HG03060 (cell line): Measurements from ENCODE around the gene CFAP74.

Experiments used
- ATAC-seq: cut with Tn5 transposase; IDR thresholded peaks from one replicate; pipeline ENCODE4 v1.9.1; 2021; ENCODE audit warnings: low read depth, moderate number of reproducible peaks; ENCODE audit not compliant: unreplicated experiment

The CFAP74 gene

GRCh38 chr1:1920608-1921458 is 82.8 kb downstream of the CFAP74 start:
- ATAC-seq, result no peak

GRCh38 chr1:1920057-1920607 is 83.5 kb downstream of the CFAP74 start:
- ATAC-seq, result no peak

GRCh38 chr1:1919304-1920056 is 84.1 kb downstream of the CFAP74 start:
- ATAC-seq, result peak; percentile 75

- ATAC-seq, result peak; percentile 2
Measured at GRCh38 chr1:1918901-1919303, 84.7 kb downstream of the CFAP74 start, which contains the start of gene TMEM52. Gene TMEM52, minus strand, starts transcription at chr1:1919279. Its CDS starts 14 bp downstream, at chr1:1919265.

DNA sequence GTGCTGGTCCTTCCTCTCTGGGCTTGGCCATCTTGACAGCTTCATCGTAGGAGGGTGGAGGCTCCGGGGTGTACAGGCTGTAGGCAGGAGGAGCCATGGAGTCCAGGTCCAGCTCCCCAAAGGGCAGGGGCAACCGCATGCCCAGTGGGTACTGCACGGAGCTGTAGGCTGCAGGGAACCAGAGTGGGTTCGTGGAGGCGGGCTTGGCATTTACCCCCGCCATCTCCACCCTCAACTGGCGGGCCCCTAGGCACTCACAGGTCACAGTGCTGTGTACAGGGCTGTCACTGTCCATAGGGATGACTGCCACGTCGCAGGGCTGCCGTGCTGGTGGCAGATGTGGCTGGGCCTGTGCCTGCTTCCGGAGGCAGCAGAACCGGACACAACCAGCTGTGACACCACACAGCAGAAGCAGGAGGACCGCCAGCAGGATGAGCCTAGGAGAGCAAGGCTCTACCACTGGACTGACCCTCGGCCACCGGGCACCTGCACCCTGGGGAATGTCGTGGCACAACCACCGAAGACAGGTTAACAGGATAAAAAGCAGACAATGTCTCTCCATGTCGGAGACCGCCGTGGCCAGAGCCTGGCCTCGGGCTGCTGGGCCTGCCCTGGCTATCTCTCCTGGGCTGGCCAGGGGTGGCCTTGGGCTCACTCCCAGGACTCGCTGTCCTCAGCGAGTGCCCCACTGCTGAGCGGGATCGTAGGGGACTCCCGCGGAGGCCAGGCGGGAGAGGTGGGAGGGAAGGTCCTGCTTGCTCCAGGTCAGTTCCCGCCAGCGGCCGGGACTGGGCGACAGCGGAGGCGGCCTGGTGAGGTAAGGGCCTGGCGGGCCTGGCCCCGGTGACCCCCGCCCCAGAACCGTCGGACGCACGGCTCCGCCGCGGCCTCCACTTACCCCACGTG is 85.3 kb downstream of the CFAP74 start:
- ATAC-seq, result no peak

DNA sequence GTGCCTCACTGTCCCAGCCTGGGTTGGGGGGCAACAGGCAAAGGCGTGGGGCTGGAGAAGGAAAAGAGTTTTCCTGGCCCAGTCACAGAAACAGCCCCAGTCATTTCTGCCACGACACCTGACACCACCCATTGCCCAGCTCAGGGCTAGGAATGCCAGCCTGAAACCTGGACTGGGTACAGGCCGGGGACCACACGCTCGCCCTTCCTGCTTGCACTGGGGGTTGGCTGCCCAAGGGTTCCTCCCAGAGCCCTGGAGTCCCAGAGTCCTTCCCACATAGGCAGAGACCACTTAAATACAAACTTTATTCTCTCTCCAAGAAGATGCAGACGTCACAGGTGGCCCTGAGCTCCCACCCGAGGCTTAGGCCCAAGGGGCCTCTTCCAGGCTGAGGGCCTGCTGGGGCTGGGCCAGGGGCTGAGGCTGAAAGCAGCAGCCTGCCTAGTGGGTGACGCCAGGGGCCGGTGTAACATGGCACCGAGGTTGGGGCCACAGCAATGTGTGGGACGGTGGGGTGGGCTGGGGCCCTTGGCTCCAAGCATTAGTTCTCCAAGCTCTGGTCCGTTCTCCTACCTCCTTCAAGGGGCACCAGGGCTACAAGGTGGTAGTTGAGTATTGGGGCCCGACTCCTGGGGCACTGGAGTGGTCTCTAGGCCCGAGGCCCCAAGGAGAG is 86.1 kb downstream of the CFAP74 start:
- ATAC-seq, result no peak

GRCh38 chr1:1916851-1917251 is 86.7 kb downstream of the CFAP74 start:
- ATAC-seq, result no peak

DNA sequence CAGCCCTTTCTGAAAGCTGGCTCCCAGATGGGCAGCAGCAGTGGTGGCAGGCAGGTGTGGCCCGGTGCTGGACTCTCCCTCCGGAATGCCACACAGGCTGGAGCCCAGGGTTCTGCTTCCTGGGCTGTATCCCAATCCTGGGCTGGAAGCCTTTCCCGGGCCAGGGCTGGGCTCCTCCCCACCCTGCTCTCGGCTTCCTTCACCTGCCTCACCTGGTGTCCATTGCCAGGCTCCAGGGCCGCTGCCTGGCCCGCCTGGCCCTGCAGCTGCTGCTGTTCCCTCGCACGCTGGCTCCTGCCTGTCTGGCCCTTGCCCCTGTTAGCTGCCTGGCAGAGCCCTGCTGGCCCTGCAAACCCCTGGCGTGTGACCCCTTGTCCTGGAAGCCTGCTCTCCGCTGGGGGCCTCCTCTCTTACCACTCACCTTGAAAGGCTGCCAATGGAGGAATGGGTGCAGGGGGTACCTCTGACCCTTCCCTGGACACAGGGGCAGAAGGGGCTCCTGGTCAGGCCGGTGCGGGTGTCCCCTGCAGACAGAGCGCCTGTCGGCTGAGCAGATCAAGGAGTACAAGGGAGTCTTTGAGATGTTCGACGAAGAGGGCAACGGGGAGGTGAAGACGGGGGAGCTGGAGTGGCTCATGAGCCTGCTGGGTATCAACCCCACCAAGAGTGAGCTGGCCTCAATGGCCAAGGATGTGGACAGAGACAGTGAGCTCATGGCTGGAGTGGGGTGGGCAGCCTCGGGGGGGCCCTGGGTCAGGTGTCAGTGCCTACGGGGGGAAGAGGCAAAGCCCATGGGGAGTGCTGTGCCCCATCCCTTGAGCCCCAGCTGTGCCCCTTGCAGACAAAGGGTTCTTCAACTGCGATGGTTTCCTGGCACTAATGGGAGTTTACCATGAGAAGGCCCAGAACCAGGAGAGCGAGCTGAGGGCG is 87.4 kb downstream of the CFAP74 start:
- no peak for ATAC-seq

DNA sequence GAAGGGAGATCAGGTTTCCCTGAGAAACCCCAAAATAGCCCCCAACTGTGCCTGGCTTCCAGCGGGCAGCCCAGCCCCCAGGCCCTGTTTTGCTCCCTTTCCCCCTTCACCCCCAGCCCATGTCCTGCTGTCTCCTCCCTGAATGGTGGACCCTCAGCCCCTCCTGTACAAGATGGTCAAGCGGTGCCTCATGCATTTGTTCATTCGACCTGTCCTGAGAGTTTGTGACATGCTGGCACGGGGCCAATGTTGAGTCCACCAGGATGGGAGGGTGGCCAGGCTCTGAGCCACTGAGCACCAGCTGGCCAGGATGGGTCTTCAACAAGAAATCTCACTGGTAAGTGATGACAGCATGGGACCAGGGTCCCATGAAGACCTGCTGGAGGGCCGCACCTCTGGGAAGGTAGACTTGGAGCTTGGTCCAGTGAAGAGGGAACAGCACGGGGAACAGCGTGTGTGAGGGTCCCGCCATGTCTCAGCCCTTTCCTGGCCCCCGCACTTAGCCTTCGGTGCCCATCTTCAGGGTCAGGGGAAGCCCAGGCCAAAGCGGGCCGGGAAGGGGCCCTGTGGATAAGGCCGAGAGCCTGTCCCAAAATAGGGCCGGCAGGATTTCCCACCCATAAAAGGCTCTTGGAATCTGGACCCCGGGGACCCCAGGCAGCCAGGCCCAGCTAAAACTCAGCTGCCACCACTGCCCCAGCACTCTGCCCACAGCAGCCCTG is 88.5 kb downstream of the CFAP74 start, which contains the start of gene CALML6:
Gene CALML6 (plus strand): TSS at position 290 of the 722 bp plus-strand sequence. CDS start 21 bp downstream, at position 311.
- ATAC-seq, result no peak

GRCh38 chr1:1914101-1914970 is 89.2 kb downstream of the CFAP74 start:
- no peak for ATAC-seq

GRCh38 chr1:1911350-1912041 is 92.1 kb downstream of the CFAP74 start:
- ATAC-seq, result no peak

GRCh38 chr1:1910651-1911331 is 92.8 kb downstream of the CFAP74 start:
- no peak for ATAC-seq

DNA sequence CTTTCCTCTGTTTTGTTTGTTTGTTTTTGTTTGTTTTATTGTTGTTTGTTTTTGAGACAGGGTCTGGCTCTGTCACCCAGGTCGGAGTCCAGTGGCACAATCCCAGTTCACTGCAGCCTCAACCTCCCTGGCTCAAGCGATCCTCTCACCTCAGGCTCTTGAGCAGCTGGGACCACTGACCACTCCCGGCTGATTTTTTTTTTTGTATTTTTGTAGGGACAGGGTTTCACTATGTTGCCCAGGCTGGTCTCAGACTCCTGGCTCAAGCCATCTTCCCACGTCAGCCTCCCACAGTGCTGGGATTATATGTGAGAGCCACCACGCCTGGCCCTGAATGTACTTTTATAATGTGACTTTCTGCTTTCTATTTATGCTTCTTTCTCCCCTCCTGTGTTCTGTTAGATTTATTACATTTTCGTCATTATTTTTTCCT is 93.5 kb downstream of the CFAP74 start:
- ATAC-seq, result no peak

- ATAC-seq, result no peak
Measured at GRCh38 chr1:1908506-1908791, 95.1 kb downstream of the CFAP74 start.

DNA sequence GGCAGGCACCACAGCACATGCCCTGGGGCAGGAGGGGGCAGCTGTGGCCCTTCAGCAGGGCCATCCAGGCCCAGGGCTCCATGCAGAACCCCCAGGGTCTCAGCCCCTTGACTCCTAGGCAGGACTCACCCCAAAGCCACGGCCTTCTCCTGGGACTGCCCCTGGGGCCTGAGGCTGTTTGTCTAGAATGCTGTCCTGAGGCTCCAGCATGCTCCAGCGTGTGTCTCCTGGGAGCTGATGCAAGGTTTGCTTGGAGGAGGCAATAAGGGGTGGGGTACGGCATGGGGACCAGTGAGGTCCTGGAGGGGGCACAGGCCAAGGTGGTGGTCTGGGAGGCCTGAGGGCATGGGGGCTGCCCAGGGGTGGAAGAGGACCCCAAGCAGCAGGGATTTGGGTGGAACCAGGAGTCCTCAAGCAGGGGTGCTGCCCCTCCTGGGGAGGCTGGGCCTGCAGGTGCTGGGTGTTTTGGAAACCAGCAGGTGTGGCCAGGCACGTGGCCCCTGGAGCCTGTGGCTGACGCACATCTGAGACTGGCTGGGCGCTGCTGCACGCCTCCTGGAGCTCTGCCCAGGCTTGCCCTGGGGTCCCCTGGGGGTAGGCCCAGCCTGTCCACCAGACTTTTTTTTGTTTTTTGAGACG is 96.4 kb downstream of the CFAP74 start:
- ATAC-seq, result no peak
